ENCODE results near the gene MC2R. TPM values are rescaled to one million over a fixed set of nuclear protein-coding genes. Genes with fewer than 3 reads are reported as not detected.
"Not testable (repeated sequence)": the region's sequence is repeated elsewhere in the genome, so short reads cannot be mapped to it uniquely, and the experiment has no call there.

Gene MC2R
- total RNA-seq, 1 donor from 2014 or later: not detected

- intact Hi-C loops (cut with micrococcal nuclease): no loop called here
These were observed 20.8 kb downstream of the MC2R start for GRCh38 chr18:13894531-13894930.

DNA sequence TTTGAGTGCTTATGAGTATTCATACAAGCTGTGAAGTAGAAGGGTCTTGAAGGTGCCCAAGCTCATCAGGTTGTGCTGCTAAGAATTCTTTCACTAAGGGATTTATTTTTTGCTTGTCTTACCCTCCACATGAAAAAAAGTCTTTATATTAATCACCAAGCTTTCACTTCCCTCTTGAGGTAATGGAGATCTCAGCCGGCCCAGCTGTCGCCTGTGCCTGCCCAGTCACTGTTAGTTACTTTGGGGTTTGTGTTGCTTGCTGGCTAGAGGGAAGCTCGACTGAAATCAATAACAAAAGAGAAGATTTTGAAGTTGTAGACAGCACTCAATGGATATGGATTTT, 21.9 kb downstream of the MC2R start:
- intact Hi-C loops (cut with micrococcal nuclease): no loop called here

DNA sequence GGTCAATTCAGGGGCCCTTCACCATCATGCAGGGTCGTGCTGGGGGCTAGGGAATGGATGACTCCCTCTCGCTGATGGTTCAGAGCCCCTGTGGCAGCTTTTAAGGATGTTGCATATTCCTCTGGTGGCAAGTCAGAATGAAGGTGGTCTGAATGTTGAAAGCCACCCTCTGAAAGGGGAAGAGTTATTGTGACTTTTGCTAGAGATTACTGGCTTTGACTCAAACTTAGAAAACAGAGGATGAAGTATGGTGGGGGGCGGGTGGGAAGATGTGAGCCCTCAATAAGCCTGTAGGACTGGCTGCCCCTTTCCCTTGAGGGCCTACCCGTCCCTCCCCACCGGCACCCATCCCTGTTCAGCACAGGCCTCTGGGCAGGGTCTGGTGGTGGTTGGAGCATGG, 23.2 kb downstream of the MC2R start:
- intact Hi-C loops (cut with micrococcal nuclease): no loop called here

GRCh38 chr18:13890761-13891361, 24.5 kb downstream of the MC2R start:
- intact Hi-C loops (cut with micrococcal nuclease): no loop called here

- intact Hi-C loops (cut with micrococcal nuclease): no loop called here
These were observed 25.7 kb downstream of the MC2R start for GRCh38 chr18:13889671-13890070.

GRCh38 chr18:13888191-13888716, 27.1 kb downstream of the MC2R start:
- intact Hi-C loops (cut with micrococcal nuclease): no loop called here

DNA sequence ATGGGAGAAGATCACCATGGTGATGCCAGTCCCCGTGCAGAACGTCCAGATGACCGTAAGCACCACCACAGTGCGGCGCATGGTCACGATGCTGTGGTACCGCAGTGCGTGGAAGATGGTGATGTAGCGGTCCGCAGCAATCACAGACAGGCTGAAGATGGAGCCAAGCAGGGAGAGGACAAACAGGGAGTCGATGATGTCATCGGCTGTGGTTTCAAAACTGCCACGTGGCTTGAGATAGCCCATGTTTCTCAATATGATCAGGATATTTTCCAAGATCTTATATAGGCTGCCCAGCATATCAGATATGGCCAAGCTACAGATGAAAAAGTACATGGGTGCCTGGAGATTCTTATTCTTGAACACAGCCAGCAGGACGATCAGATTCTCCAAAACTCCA, 30.3 kb downstream of the MC2R start:
- intact Hi-C loops (cut with micrococcal nuclease): no loop called here

GRCh38 chr18:13879937-13880336, 35.4 kb downstream of the MC2R start:
- intact Hi-C loops (cut with micrococcal nuclease): no loop called here

DNA sequence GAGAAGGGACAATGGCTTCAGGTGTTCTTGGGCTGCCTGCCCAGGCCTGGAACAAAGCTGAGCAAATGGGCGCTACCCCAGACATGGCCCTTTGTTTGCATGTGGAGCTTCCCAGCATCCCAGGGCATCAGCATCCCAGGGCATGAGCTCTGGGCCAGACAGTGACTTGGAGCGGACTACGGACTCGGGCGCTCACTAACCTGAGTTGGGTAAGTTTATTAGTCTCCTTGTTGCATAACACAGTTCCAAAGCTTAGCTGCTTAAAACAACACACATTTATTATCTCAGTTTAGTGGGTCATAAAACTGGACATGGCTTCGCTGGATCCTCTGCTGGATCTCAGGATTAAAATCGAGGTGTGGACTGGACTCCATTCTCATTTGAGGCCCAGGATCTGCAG, 35.8 kb downstream of the MC2R start:
- intact Hi-C loops (cut with micrococcal nuclease): no loop called here

DNA sequence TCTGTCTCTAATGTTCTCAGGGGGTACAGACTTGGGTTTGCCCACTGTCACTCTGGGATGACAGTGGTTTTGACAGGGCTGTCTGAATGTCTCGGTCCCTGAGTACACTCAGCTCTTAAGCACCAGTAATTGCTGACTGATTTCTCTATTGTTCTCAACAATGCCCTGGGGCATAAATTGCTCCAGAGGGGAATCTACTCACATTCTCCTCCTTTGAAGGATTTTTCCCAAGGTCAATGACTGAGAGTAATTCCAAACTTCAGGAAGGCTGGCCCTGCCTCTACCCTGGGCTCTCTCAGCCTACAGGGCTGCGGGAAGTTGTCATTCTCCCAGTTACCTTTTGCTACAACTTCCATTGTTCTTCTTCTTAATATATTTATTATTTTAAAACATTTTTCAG, 36.5 kb downstream of the MC2R start:
- intact Hi-C loops (cut with micrococcal nuclease): no loop called here

DNA sequence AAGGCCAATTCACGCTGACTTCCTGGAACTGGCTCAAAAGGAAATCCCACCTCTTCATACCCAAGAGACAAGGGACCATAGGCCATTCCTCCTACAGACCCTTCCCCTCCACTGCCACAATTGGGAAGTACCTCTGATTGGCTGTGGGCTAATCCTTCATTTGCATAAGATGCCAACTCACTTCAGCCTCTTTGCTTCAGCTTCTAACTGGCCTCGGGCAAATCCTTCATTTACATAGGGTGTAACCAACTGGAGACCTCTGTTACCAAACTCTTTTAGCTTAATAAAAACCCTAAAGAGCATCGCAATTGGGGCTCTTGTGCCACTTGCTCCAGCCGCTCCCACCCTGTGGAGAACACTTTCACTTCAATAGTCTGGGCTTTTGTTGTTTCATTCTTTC, 38.2 kb downstream of the MC2R start:
- intact Hi-C loops (cut with micrococcal nuclease): no loop called here

- intact Hi-C loops (cut with micrococcal nuclease): no loop called here
These were observed 40.8 kb downstream of the MC2R start for GRCh38 chr18:13874558-13874957.

DNA sequence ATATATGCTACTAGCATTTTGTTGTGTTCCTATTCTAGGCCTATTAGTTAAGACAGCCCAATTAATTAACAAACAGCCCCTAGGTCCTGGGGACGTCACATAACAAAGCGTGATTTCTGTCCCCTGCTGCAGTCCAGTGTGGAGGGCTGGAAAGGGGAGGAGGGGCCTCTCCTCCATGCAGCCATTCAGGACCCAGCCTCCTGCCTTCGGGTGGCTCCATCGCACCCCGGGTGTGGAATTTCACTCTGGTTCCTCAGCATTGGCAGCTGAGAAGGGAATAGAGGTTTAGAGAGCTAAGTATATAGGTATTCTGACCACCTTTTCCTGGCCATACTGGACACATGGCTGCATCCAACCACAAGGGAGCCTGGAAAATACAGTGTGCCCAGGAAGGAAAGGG, 42.4 kb downstream of the MC2R start:
- intact Hi-C loops (cut with micrococcal nuclease): no loop called here

DNA sequence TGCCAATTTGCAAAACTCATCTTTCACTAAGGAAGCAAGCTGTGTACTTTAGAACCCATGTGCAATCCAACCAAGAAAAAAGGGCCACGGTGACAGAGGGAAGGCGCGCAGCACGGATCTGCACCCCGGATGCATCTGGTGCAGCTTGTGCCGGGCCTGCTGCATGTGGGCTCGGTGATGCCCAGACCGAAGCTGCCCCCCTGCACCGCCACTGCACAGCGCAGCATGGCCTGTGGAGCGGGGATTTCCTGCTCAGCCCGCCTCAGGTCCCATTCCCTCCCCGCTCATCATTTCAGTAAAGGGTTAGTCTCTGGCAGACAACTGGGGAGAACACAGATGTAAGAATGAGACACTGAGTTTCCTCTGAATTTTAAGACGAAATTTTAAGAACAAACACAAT, 43.0 kb downstream of the MC2R start:
- intact Hi-C loops (cut with micrococcal nuclease): no loop called here

GRCh38 chr18:13871701-13872100, 43.6 kb downstream of the MC2R start:
- intact Hi-C loops (cut with micrococcal nuclease): no loop called here

DNA sequence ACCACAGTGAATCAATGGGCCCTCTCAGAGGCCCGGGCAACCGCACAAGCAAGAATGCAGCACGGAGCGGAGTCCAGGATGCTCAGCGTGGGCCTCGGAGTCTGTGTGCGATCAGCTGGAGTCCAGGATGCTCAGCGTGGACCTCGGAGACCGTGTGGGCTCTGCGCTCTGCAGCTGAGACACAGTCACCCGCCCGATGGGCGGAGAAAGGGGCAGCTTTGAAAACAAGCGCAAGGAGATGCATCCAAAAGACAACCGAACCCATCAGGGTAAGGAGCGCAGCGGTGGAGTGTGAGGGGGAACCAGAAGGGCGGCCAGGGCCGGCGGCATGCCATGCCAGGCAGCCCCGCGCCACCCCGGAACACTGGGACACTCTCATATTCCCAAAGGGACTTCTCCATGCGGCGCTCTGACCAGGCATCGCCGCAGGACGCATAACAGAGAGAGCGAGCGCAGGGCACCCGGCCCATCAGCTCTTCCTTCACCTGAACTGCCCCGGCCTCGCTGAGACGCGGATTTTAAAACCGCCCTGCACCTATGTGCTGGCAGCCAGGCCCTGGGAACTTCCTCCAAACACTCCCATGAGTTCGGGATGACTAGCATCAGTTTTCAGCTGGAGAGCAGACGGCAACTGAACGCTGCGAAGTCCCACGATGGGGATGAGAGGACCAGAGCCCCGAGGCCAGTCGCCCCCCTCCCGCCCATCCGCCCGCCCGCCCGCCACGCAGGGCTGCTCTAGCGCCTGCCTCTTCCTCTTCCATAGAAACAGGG, 46.6 kb downstream of the MC2R start:
- intact Hi-C loops (cut with micrococcal nuclease): no loop called here

DNA sequence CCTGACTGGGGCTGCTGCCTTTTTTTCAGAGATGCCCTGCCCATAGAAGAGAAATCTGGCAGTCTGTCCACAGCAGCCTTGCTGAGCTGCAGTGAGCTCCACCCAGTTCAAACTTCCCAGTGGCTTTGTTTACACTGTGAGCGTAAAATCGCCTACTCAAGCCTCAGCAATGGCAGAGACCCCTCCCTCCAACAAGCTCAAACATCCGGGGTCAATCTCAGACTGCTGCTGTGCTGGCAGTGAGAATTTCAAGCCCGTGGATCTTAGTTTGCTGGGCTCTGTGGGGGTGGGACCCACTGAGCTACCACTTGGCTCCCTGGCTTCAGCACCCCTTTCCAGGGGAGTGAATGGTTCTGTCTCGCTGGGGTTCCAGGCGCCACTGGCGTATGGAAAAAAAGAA, 52.4 kb downstream of the MC2R start:
- intact Hi-C loops (cut with micrococcal nuclease): not testable (repeated sequence)

DNA sequence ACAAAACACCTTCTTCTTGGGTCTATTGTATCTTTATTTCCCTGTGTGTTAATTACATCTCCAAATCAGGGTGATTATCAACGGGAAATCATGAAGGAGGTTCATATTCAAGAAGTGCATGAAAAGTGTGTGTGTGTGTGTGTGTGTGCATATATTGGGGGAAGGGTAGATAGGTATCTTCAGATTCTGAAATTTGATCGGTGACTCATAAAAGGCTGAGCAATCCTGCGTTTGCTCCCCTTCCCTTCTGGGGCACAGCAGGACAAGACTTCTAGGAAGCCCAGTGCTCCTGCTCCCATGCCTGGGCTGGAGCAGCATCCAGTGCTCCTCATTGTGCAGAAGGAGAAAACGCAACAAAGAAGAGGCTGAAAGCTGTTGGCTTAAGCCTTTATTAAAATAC, 65.5 kb downstream of the MC2R start:
- intact Hi-C loops (cut with micrococcal nuclease): no loop called here

- intact Hi-C loops (cut with micrococcal nuclease): no loop called here
These were observed 78.8 kb downstream of the MC2R start for GRCh38 chr18:13836559-13836958.

GRCh38 chr18:13835202-13835601, 80.1 kb downstream of the MC2R start:
- intact Hi-C loops (cut with micrococcal nuclease): no loop called here

- intact Hi-C loops (cut with micrococcal nuclease): no loop called here
These were observed 80.8 kb downstream of the MC2R start for GRCh38 chr18:13834496-13835015.
